Neuronal stem cell (in vitro differentiated cells): ENCODE results near the gene CHN2.

ENCODE experiments used
- DNase-seq: peaks from one replicate; pipeline ENCODE4 v3.0.0-alpha.2; 2013; ENCODE audit warnings: low spot score
- H2AFZ ChIP-seq: one replicate; pipeline ENCODE4 v1.6.1; 2013; ENCODE audit warnings: mild to moderate bottlenecking, low read length, inconsistent platforms
- H2AK5ac ChIP-seq: 2 replicates; pipeline ENCODE4 v1.6.1; 2013; ENCODE audit warnings: low read depth, mild to moderate bottlenecking, inconsistent platforms, low read length, moderate library complexity, mixed read lengths
- H2BK120ac ChIP-seq: 2 replicates; pipeline ENCODE4 v1.6.1; 2013; ENCODE audit warnings: low read depth, mild to moderate bottlenecking, inconsistent platforms, low read length, moderate library complexity, mixed read lengths
- H2BK12ac ChIP-seq: one replicate; pipeline ENCODE4 v1.6.1; 2013; ENCODE audit warnings: low read length, inconsistent platforms
- H2BK15ac ChIP-seq: 2 replicates; pipeline ENCODE4 v1.6.1; 2013; ENCODE audit warnings: mild to moderate bottlenecking, low read length, inconsistent platforms, mixed read lengths
- H2BK5ac ChIP-seq: one replicate; pipeline ENCODE4 v1.6.1; 2013; ENCODE audit warnings: inconsistent platforms, mild to moderate bottlenecking, low read length, moderate library complexity
- H3K14ac ChIP-seq: one replicate; pipeline ENCODE4 v1.6.1; 2013; ENCODE audit warnings: low read length, inconsistent platforms
- H3K18ac ChIP-seq: 2 replicates; pipeline ENCODE4 v1.6.1; 2013; ENCODE audit warnings: low read length, inconsistent platforms
- H3K23ac ChIP-seq: 2 replicates; pipeline ENCODE4 v1.6.1; 2013; ENCODE audit warnings: low read depth, mild to moderate bottlenecking, mixed read lengths, low read length, inconsistent platforms; ENCODE audit not compliant: poor library complexity
- H3K27ac ChIP-seq: replicated peaks from 3 replicates; pipeline ENCODE4 v1.5.1; 2013; ENCODE audit warnings: low read length, inconsistent platforms
- H3K27me3 ChIP-seq, 3 experiments: 2 replicates each; pipeline ENCODE4 v1.6.1; 2013; ENCODE audit warnings: low read length in 3 of 3, mild to moderate bottlenecking in 2 of 3, inconsistent platforms in 1 of 3, low read depth in 1 of 3, mixed read lengths in 1 of 3, moderate library complexity in 1 of 3; ENCODE audit not compliant: control insufficient read depth in 3 of 3, insufficient read depth in 3 of 3
- H3K36me3 ChIP-seq, 2 donors: replicated peaks in 1 of 2; 2 replicates each; pipeline ENCODE4 v1.6.1; 2013; ENCODE audit warnings: low read length in 2 of 2; ENCODE audit not compliant: control insufficient read depth in 2 of 2, insufficient read depth in 2 of 2
- H3K4ac ChIP-seq: 2 replicates; pipeline ENCODE4 v1.6.1; 2013; ENCODE audit warnings: inconsistent platforms, mild to moderate bottlenecking, low read length, moderate library complexity
- H3K4me1 ChIP-seq, 2 donors: 1 replicate in 1 of 2; 2 replicates in 1 of 2; pipeline ENCODE4 v1.6.1; 2013; ENCODE audit warnings: low read length in 2 of 2, low read depth in 1 of 2; ENCODE audit not compliant: control insufficient read depth in 2 of 2, insufficient read depth in 1 of 2
- H3K4me2 ChIP-seq: one replicate; pipeline ENCODE4 v1.6.1; 2013; ENCODE audit warnings: mild to moderate bottlenecking, low read length, inconsistent platforms; ENCODE audit not compliant: insufficient read depth, poor library complexity, severe bottlenecking
- H3K4me3 ChIP-seq, 2 donors: 2 replicates each; pipeline ENCODE4 v1.5.1; 2013; ENCODE audit warnings: low read length in 2 of 2, mild to moderate bottlenecking in 2 of 2, inconsistent platforms in 1 of 2, moderate library complexity in 1 of 2
- H3K79me1 ChIP-seq: one replicate; pipeline ENCODE4 v1.6.1; 2013; ENCODE audit warnings: low read depth, mild to moderate bottlenecking, inconsistent platforms, low read length, moderate library complexity
- H3K9ac ChIP-seq: one replicate; pipeline ENCODE4 v1.6.1; 2013; ENCODE audit warnings: mild to moderate bottlenecking, low read depth, low read length, inconsistent platforms; ENCODE audit not compliant: poor library complexity
- H3K9me3 ChIP-seq, 2 donors: replicated peaks in 1 of 2; 2 replicates each; pipeline versions ENCODE3 to v1.6.1; 2013; ENCODE audit warnings: low read length in 2 of 2, mild to moderate bottlenecking in 2 of 2, inconsistent platforms in 1 of 2, low read depth in 1 of 2, mixed read lengths in 1 of 2, moderate library complexity in 1 of 2; ENCODE audit not compliant: control insufficient read depth in 2 of 2, insufficient read depth in 1 of 2
- H4K8ac ChIP-seq: one replicate; pipeline ENCODE4 v1.6.1; 2013; ENCODE audit warnings: low read depth, mild to moderate bottlenecking, inconsistent platforms, low read length, moderate library complexity
- H4K91ac ChIP-seq: one replicate; pipeline ENCODE4 v1.6.1; 2013; ENCODE audit warnings: low read length, low read depth, mild to moderate bottlenecking, inconsistent platforms; ENCODE audit not compliant: poor library complexity
- WGBS, 2 donors: extraction: QIAGEN DNeasy Blood & Tissue Kit; methylation state at CpG; one replicate each; pipeline ENCODE4 v1.1.7; 2013; ENCODE audit warnings: missing lambda C conversion rate in 2 of 2, mixed read lengths in 1 of 2; ENCODE audit not compliant: insufficient read length in 2 of 2, insufficient replicate concordance in 1 of 2; ENCODE audit errors: extremely low coverage in 2 of 2; 5-methylcytosine and 5-hydroxymethylcytosine counted together

CHN2 gene

DNA sequence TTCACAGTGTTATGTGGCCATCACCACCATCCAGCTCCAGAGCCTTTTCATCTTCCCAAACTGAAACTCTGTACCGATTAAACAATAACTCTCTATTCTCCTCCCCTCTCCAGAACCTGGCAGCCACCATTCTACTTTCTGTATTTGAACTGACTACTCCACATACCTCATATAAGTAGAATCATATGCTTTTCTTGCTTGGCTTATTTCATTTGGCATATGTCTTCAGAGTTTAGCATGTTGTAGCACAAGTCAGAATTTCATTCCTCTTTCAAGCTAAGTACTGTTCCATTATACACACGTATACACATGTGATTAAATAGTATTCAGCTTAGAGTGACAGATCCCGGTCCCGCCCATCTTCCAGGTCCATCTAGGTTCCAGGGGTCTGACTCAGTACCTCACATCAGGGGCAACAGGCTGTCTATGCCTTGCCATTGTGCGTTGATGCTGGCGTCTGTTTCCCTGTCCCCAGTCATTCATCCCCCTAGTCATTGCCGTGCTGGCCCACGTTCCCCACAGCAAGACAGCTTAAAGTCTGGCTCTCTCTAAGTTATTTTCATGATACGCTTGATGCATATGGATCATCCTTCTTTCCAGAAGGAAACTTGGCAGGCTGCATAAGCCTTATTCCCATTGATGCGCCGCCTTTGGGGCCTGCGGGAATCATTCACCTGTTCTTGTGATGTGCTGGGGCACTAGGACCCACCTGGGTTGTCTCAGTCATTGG, 108.3 kb downstream of the CHN2 start:
- Histone ChIP-seq H3K36me3 (no peaks in the 10 kb centered on the region), H2BK5ac (no peak overlapping the region), H3K9me3 (no peaks in the 10 kb centered on the region), H3K23ac (no peak overlapping the region), H2AFZ (no peak overlapping the region), H2BK12ac (no peak overlapping the region), H3K9ac (no peak overlapping the region), H4K8ac (no peak overlapping the region), H3K27ac (no peak overlapping the region), H3K4me1 (peaks cover 2 to 15% of the 10 kb centered on the region in 2 donors), H3K4ac (no peak overlapping the region), H2BK120ac (no peak overlapping the region), H3K4me3 (no peak overlapping the region), H2AK5ac (peak overlapping the region; percentile 40), H3K27me3 (no peaks in the 10 kb centered on the region), H2BK15ac (no peak overlapping the region), H3K79me1 (no peaks in the 10 kb centered on the region), H3K4me2 (no peak overlapping the region), H3K18ac (no peak overlapping the region), H4K91ac (no peak overlapping the region), H3K14ac (no peak overlapping the region)
- WGBS, 2 donors: no CpG with 5 or more reads among the region's 12 CpGs
- DNase-seq: no peak

DNA sequence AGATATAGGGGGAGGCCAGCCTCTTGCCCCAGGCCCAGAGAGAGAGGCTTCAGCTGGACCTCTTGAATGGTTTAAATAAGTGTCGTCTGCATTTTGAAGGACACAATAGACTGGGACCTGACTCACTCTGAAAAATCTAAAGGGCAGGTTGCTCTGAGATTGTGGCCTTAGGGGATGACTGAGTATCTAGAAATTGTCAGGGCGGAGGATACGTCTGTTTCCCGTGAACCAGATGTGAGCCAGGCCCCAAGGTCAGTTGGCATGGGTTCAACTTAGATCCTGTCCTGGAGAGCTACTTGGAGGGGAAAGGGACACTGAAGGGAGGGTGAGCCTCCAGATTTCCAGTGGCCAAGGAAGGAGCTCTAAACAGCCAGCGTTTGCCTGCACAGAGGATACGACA, 110.2 kb downstream of the CHN2 start:
- no peak overlapping the region for H2BK15ac ChIP-seq
- H3K23ac ChIP-seq: no peak overlapping the region
- H3K79me1 ChIP-seq: no peaks in the 10 kb centered on the region
- DNase-seq: no peak
- H4K91ac ChIP-seq: no peak overlapping the region
- no peak overlapping the region for H3K9ac ChIP-seq
- H4K8ac ChIP-seq: no peak overlapping the region
- peaks cover 0 to 4% of the 10 kb centered on the region in 2 donors for H3K9me3 ChIP-seq
- no peak overlapping the region for H2AK5ac ChIP-seq
- no peak overlapping the region for H3K4me3 ChIP-seq
- no peak overlapping the region for H2BK12ac ChIP-seq
- H3K4me1 ChIP-seq: peaks cover 2 to 8% of the 10 kb centered on the region in 2 donors
- no peak overlapping the region for H3K4ac ChIP-seq
- no peak overlapping the region for H2BK120ac ChIP-seq
- H3K27ac ChIP-seq: no peak overlapping the region
- no peaks in the 10 kb centered on the region for H3K36me3 ChIP-seq
- H3K27me3 ChIP-seq: no peaks in the 10 kb centered on the region
- H3K18ac ChIP-seq: no peak overlapping the region
- H3K4me2 ChIP-seq: no peak overlapping the region
- no peak overlapping the region for H2AFZ ChIP-seq
- H2BK5ac ChIP-seq: no peak overlapping the region
- no peak overlapping the region for H3K14ac ChIP-seq
- no CpG with 5 or more reads among the region's 6 CpGs for WGBS, 2 donors

DNA sequence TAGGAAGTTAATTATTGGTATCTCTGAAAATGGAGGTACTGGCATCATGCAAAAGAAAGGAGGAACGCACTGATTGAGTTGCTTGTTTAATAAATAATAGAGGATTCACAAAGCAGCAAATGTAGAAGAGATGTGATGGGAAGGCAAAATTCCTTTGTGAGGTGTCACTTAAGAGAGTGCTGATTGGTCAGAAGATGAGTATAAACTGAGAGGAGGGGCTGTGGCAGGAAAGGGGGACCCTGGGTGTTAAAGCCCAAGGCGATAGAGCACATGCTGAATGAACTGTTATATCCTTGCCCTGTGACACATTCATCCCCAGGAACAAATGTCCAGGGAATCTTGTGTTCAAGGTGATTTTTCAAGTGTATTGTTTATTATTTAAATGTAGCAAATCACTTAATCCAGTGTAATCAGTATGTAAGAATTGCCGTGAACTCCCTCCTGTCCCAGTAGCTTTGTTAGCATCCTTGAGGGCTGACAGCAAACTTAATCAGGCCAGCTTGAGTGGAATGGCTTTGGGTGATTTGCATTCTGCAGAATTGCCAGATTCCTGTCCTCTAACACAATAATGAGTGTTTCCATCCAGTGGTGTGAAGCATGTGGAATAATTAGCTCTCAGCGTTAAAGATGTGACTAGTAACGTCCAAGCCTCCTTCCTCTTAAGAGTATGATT, 111.9 kb downstream of the CHN2 start:
- no peak overlapping the region for H4K8ac ChIP-seq
- no peak overlapping the region for H3K27ac ChIP-seq
- H3K23ac ChIP-seq: no peak overlapping the region
- no peak overlapping the region for H3K18ac ChIP-seq
- no peak overlapping the region for H2BK120ac ChIP-seq
- peaks cover 0 to 4% of the 10 kb centered on the region in 2 donors for H3K9me3 ChIP-seq
- H2AK5ac ChIP-seq: no peak overlapping the region
- DNase-seq: no peak
- H2BK12ac ChIP-seq: no peak overlapping the region
- WGBS, 2 donors: no CpG with 5 or more reads among the region's 5 CpGs
- no peak overlapping the region for H2BK15ac ChIP-seq
- H4K91ac ChIP-seq: no peak overlapping the region
- no peak overlapping the region for H2BK5ac ChIP-seq
- H3K4me3 ChIP-seq: no peak overlapping the region
- no peak overlapping the region for H3K4ac ChIP-seq
- H3K4me2 ChIP-seq: no peak overlapping the region
- H3K79me1 ChIP-seq: no peaks in the 10 kb centered on the region
- H3K9ac ChIP-seq: no peak overlapping the region
- no peak overlapping the region for H3K14ac ChIP-seq
- peaks cover 2 to 5% of the 10 kb centered on the region in 2 donors for H3K4me1 ChIP-seq
- no peaks in the 10 kb centered on the region for H3K36me3 ChIP-seq
- H3K27me3 ChIP-seq: no peaks in the 10 kb centered on the region
- H2AFZ ChIP-seq: no peak overlapping the region

DNA sequence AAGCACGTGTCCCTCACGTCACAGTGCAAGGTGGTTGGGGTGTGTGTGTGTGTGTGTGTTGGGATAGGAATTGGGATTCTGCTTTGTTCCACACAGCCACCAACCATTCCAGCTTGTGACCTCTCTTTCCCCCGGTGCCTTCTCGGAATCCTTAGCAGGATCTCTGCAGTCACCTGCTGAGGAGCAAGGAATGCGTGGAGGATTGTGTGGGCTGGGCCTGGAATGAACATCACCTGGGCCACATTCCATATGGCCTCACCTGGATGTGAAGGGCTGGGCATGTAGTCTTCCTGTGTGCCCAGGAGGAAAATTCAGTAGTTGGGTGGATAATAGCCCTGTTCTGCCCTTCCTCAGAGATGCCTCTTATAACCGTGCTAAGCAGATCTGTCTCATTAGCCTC, 113.8 kb downstream of the CHN2 start:
- Histone ChIP-seq H2AK5ac (no peak overlapping the region), H3K4me2 (no peak overlapping the region), H3K18ac (no peak overlapping the region), H2BK15ac (no peak overlapping the region), H3K14ac (no peak overlapping the region), H2BK120ac (no peak overlapping the region), H3K27me3 (no peaks in the 10 kb centered on the region), H3K9me3 (peaks cover 0 to 4% of the 10 kb centered on the region in 2 donors), H3K23ac (no peak overlapping the region), H2BK12ac (no peak overlapping the region), H3K4me3 (no peak overlapping the region), H2AFZ (no peak overlapping the region), H3K9ac (no peak overlapping the region), H2BK5ac (no peak overlapping the region), H3K4ac (no peak overlapping the region), H4K8ac (no peak overlapping the region), H3K36me3 (no peaks in the 10 kb centered on the region), H4K91ac (no peak overlapping the region), H3K4me1 (peaks cover 2 to 5% of the 10 kb centered on the region in 2 donors), H3K79me1 (no peaks in the 10 kb centered on the region), H3K27ac (no peak overlapping the region)
- DNase-seq: no peak
- no CpG with 5 or more reads among the region's 6 CpGs for WGBS, 2 donors
